ENCODE measurements around the gene PPP4C. TPM values are rescaled to one million over a fixed set of nuclear protein-coding genes. Genes with fewer than 3 reads are reported as not detected.
"Not testable (repeated sequence)": the region's sequence is repeated elsewhere in the genome, so short reads cannot be mapped to it uniquely, and the experiment has no call there.

Gene PPP4C
- total RNA-seq, 1 donor from 2014 or later: 214 TPM

DNA sequence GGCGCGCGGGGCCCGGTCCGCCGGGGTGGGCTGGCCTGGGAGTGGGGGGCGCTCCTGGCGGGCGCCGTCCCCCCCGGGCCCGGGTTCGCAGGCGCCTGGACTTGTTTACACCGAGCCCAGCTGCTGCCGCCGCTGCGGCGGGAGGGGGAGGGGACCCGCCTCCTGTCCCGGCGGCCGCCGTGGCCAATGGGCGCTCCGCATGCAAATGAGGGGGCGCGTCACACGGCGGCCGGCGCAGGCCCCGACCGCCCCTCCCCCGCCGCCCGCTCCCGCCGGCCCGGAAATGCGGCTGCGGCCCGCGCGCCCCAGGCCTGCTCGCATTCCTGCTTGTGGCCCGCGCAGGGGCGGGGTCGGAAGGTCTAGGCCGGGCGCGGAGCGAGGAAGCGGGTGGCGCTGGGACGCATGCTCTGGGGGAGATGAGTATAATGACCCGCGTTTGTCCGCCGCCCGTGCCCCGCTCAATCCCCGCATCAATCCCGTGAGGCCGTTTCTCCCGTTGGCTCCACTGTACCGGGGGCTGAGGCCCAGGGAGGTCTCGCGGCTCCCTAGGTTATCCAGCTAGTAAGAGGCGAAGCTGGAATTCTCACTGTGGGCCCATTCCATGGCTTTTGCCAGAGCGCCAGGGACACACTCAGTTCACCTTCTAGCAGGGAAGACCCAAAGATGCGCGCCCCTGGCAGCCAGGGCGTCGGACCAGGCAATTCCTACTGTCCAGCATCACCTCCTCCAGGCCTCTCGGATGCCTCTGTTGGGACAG, 20.5 kb downstream of the PPP4C start, which contains the start of gene YPEL3:
Gene YPEL3, minus strand, starts transcription at position 109 of the 757 bp plus-strand sequence. CDS start 731 bp downstream, outside the sequence.
- DNase-seq (ENCODE audit: low read depth in 2 of 2): peak; percentile 75 to 92

DNA sequence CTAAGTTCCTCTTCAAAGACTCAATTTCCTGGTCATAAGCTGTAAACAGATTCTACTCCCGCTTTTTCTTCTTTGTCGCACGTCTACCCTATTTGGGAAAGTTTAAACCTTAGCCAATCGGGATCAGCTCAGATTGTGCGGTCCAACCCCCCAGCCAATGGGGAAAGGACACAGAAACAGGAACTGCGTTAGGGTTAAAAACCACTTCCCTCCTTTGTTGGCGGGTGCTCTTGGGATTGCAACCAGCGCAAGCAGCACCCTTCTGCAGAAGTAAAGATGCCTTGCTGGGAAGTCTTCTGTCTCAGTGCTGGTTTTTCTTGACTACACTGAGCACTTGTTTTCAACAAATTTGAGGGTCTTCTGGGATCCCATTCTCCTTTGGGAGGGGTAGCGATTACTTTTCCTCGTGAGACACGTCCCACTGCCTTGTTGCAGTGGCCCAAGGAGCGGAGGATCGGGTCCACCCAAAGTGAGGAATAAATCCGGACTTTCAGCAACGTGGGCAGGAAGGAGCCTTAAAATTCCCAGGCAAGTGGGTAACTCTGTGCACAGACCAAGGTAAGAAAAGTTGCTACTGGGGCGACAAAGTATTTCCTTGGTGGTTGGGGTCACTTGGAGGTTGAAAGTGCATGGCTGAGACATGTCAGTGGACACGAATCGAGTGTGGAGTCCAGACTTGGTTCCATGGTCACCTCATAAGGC, 21.2 kb downstream of the PPP4C start:
- no peak for DNase-seq (ENCODE audit: low read depth in 2 of 2)

DNA sequence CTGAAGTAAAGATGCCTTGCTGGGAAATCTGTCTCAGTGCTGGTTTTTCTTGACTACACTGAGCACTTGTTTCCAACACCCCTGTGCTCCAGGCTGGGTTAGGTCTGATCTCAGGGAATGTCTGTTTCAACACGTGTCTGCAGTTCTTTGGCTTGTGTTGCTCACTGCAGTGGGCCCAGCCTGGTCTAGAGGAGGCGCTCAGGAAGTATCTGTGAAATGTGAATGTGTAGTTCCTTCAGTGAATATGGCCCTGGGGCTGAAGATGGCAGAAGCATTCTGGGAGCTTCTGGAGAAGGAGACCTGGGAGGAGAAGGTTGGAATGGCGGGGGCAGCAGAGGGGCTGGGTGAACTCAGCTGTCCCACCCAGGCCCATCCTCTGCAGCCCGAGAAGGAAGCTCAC, 28.3 kb downstream of the PPP4C start:
- no peak for DNase-seq (ENCODE audit: low read depth in 2 of 2)

DNA sequence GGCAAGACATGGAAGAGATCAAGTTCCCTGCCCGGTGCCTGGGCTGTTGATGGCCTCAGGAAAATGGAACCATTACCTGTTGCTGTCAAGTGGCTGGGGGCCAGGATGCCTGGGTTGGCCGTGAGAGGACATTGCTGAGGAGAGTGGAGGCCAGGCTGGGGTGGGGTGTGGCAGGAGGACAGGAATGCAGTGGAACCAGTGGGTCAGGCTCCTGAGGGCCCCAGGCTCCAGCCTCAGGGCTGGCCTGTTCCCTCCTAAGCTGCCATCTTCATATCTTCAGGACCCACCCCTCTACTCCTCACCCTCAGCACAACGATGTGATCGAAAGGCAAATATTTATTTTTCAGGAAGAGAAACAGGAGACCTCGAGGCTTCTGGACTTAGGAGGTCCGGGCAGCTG, 28.7 kb downstream of the PPP4C start:
- DNase-seq (ENCODE audit: low read depth in 2 of 2): no peak

DNA sequence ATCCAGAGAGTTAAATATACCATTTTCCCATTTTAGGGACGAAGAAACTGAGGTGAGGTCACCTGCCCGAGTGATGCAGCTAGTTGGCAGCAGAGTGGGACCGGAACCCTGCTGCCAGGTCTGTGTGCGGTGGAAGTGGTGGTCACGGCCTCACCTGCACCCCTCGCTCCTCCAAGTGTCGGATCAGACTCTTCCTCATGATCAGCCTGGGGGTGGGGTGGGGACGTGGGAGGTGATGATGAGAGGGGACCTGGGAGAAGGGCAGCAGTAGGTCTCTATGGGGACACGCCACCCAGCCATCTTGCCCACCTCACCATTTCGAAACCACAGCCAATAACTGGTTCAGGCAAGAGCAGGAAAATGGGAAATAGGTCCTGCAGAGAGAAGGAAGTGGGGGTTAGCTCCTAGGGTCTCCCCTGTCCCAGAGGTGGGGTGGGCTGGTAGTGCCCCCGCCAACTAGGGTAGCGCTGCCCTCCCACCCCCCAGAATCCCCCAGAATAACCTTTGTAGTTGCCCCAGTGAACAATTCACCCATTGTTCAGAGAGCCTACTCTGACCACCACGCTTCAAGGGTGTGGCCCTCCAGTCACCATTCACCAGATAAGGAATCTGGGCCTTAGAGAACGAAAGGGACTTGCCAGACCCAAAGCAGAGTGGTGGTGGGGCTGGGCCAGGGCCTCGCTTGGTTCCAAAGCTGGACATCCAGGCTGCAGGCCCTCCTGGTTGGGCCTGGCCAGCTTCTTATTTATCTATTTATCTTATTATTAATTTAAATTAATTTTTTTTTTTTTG, 32.5 kb downstream of the PPP4C start:
- DNase-seq (ENCODE audit: low read depth in 2 of 2): no peak

DNA sequence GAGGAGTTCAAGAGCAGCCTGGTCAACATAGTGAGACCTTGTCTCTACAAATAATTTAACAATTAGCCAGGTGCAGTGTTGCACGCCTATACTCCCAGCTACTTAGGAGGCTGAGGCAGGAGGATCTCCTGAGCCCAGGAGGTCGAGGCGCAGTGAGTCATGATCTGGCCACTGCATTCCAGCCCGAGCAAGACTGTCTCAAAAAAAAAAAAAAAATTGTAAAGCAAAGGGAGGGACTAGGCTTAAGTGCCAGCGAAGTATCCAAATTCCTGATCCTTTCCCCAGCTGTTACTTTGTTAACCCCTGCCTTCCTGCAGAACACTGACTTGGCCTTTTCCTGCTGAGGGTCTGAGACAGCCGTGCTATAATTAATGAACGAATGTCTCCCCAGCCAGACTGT, 34.9 kb downstream of the PPP4C start:
- no peak for DNase-seq (ENCODE audit: low read depth in 2 of 2)

DNA sequence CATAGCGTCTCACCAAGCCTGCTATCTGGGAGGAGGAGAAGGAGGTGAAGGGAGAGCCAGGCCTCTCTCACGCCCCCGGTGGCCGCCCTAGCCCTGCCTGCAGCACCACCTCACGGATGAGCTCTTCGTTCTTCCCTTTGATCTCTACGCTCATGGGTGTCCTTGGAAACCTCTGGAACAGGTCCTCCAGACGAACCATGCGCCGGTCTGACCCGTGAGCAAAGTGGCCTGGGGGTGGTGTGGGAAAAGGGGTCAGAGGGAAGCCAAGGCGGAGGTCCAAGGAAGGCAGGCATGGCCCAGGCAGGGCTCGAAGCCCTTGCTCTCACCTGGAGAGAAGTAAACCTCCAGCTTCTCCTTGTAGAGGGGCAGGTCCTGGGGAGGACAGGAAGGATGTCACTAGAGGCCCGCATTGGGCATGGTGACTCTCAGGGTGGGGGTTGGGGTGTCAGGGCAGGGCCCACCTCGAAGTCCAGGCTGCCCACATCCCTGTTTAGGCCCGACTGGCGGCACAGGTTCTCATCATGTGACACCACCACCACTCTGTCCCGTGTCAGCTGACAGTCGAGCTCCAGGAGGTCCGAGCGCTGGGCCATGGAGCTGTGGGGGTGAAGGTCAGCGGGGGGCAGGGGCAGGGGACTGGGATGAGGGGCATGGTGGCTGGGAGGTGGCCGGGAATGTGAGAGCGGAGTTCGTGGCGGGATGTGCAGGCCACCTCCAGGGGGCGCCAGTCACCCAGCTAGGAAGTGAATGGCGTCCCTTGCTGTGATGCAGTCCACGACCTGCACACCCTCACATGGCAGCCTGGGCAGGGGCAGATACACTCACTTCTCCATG, 36.6 kb downstream of the PPP4C start:
- DNase-seq (ENCODE audit: low read depth in 2 of 2): peak; percentile 30 to 73

DNA sequence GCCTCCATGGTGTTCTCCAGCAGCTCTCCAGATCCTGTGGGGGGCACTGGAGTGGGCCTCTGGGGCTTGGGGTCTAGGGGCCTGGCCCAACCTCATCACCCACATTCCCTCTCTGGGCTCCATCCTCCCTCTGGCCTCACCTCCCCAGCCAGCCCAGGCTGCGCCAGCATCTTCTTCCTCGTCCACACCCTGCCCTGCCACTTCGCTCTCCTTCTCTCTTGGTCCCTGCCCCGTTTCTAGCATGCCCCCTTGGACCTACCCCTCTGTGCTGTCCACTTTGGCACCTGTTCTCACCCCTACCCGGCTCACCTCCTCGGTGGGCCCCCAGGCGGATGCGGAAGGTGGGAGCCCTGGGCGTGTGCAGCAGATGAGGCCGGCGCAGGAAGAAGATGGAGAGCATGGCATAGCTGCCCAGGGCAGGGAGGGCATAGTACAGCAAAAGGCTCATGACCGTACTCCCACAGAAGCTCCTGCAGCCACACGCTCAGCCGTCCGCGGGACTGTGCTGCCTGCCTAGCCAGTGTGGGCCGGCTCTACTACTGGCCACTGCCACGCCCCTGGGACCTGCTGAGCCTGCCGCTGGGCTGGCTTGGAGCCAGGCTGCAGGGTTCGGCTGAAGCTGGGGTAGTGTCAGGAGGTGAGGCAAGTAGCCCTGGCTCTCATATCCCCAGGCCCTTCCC, 37.4 kb downstream of the PPP4C start, which contains the start of gene GDPD3:
Gene GDPD3, minus strand, starts transcription at position 507 of the 680 bp plus-strand sequence. Its CDS starts 59 bp downstream, at position 448.
- no peak for DNase-seq (ENCODE audit: low read depth in 2 of 2)

DNA sequence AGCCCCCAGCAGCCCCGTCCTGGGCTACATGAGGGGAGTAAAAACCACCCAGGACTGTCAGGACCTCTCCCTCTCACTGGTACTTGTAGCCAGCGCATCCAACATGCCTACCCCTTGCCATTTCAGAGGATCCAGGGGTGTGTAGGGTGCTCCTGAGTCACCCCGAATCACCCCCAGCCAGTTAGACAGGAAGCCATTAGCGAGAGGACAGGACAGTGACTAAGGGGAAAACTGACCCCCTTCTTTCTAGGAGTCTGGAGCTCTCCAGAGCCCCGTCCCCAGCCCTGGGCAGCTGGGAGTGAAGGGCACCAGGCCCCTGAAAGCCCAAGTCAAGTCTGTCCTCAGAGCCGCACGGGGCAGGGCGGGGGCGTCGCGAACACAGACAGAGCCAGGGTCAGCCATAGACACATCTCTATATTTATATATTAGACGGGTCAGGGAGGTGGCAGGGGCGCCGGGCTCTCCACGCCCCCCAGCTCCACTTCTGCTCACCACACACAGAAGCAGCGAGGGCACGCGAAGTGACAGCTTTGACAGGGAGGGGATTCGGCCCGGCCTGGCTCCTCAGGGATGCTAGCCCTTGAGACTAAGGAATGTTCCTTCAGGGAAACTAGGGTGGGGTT, 38.0 kb downstream of the PPP4C start:
- DNase-seq (ENCODE audit: low read depth in 2 of 2): no peak

DNA sequence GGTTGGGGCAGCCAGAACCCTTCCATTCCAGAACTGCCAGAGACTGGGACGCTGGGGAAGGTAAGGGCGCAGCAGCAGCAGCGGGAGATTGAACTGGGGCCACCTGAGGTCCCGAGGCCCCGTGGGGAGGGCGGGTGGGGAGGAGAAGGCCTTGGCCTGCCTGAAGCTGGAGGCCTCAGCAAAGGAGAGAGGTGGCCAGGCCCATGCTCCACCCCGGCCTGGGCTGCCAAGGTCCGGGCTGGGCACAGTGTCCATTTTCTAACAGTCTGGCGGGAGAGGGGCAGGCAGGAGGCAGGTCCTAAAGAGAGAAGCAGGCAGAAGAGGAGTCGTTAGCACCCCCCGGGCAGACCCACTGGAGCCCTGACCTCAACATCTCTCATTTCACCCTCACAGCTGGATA, 38.6 kb downstream of the PPP4C start:
- DNase-seq (ENCODE audit: low read depth in 2 of 2): no peak

DNA sequence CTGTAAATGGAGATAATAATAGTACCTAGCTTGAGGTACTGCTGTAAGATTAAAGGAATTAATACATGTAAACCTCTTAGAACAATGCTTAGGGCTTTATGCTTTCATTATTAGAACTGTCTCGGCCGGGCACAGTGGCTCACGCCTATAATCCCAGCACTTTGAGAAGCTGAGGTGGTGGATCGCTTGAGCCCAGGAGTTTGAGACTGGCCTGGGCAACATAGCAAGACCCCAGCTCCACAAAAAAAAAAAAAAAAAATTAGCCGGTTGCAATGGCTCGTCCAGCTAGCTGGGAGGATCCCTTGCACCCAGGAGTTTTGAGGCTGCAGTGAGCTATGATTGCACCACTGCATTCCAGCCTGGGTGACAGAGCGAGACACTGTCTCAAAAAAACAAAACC, 39.0 kb downstream of the PPP4C start:
- not testable (repeated sequence) for DNase-seq (ENCODE audit: low read depth in 2 of 2)

DNA sequence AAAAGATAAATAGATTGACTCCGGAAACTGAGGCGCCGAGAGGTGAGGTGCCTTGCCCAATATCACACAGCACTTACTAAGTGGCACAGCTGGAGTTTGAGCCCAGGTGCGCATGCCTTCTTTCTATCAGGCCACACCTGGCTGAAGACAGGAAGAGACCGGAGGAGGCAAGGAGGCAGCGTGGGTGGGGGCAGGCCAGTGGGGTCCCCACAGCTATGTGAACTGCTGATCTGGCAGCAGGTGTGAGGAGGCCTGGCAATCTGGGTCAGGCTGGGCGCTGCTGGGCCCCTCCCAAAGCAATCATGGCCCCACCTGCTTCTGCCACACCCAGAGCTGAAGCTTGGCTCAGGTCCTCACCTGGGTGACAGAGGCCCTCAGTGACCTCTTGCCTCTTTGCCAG, 39.4 kb downstream of the PPP4C start:
- DNase-seq (ENCODE audit: low read depth in 2 of 2): no peak

DNA sequence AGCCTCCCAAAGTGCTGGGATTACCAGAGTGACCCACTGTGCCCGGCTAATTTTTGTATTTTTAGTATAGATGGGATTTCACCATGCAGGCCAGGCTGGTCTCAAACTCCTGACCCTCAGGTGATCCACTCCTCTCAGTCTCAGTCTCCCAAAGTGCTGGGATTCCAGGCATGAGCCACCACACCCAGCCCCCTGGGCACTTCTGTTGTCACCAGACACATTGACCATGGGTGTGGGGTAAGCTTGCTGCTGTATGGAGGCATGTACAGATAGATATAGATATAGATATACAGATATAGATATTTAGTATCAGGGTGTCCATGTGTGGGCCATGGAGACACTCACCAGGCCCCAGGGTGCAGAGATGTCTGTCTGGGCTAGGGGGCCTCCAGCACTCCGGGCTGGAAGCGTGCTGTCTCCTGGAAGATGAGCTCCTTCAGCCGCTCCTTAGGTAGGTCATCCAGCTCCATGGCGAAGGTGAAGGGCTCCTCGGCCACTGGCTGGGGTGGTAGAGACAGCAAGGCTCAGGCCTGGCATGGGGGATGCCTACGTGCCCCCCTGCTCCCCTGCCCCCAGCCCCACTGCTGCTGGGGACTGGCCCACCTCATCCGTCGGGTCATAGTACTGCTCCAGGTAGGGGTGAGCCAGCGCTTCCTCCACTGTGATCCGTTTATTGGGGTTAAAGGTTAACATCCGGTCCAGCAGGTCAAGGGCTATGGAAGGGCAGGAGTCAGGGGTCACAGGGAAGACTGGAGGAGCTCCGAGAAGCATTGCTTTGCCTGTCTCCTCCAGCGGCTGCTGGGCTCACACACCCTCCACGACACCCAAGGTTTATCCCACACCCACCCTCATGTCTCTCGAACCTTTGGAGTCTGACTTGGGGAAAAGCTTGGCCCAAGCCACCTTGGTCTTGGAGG, 40.8 kb downstream of the PPP4C start:
- no peak for DNase-seq (ENCODE audit: low read depth in 2 of 2)

DNA sequence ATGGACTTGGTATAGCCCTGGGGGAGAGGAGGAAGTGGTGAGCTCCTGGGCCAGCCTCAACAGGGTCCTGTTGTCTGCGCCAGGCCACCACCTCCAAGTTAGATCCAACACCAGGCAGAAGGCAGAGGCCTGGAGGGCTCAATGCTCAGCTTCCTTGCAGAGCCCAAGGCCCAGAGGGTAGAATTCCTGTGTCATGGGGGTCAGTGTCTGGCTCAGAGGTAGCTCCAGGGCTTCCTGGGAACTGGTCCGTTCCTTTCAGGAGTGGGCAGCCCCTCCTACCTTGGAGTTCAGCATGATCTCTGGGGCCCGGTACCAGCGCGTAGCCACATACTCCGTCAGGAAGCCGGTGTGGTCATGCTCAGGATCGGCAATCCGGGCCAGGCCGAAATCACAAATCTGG, 42.0 kb downstream of the PPP4C start:
- no peak for DNase-seq (ENCODE audit: low read depth in 2 of 2)

DNA sequence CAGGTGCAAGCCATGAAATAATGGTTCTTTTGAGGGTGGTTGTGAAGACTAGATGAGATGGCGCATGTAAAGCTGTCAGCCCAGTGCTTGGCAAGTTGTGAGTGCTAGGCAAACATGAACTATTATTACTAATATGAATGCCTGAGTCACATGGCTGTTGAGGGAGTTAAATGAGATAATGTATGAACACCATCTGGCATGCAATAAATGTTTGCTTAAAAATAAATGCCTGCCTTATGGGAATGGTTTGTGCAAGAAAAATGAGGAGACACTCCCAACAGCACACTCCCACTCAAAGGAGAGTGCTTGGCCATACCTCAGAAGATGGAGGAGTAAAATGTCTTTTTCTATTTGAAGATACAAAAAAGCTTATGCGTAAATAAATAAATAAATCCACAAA, 43.6 kb downstream of the PPP4C start:
- DNase-seq (ENCODE audit: low read depth in 2 of 2): no peak

DNA sequence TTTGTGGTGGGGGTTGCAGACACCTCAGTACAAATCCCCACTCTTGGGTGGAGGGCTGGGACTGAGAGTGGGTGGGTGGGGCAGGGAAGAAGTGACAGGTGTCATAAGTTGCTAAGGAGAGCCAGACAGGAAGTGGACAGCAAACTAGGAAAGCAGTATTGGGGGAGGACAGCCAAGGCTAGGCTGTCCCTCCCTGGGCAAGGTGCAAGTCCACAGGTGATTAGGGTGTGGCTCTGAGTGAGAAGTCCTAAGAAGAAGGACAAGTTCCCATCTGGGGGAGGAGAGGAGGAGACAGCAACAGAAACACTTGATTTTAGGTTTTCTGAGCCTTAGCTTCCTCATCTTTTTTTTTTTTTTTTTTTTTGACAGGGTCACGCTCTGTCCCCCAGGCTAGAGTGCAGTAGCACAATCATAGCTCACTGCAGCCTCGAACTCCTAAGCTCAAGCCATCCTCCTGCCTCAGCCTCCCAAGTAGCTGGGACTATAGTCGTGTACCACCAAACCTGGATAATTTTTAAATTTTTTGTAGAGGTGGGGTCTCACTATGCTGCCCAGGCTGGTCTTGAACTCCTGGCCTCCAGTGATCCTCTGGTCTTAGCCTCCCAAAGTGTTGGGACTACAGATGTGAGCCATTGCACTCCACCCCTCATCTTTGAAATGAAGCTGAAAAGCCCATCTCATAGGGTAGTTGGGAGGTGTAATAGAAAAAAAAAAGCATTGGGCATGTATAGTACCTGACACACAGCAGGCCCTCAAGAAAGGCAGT, 44.7 kb downstream of the PPP4C start:
- no peak for DNase-seq (ENCODE audit: low read depth in 2 of 2)

DNA sequence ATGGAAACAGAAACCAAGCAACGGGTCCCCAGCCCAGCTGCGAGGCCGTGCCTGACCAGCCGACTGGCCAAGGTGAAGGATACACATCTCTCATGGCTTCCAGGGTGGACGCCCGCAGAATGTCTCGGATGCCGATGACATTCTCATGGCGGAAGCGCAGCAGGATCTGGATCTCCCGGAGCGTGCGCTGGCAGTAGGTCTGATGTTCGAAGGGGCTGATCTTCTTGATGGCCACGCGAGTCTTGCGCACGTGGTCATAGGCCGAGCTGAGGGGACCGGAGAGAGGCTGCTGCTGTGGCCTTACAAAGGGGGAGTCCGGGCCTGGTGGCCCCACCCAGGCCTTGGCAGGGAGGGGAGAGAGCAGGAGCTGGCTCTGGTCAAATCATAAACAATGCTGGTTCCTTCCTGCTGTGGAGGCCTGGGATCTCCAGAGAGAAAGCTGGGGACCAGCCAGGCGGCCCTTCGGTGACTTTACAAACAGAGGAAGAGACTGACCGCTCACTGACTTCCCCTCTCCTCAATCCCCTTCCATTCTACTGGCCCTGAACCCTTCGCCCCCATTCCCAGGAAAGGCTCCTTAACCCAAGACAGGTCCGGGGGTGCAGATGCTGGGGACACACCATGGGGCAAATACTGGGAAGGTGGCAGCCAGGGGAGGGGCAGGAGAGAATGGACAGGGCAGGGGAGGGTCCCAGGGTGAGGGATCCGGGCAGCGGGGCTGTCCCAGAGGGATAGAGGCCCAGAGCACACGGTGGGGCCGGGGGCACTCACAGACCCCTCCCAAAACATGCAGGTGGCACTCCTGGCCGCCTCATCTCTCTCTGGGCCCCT, 46.2 kb downstream of the PPP4C start:
- peak; percentile 67 to 85 for DNase-seq (ENCODE audit: low read depth in 2 of 2)
